BE2C (cell line): ENCODE results near the gene GCDH.
A peak's percentile ranks its signal among the peaks of the same experiment; 100 is the strongest.

Source experiments
- DNase-seq: peaks from one replicate; pipeline ENCODE4 v3.0.0-alpha.2; 2020
- H3K27me3 ChIP-seq: fragments of 250-450 bp; sonication (Bioruptor Pico); 2 replicates; pipeline ENCODE4 v1.5.1; 2020; ENCODE audit warnings: mild to moderate bottlenecking
- H3K36me3 ChIP-seq: fragments of 250-450 bp; sonication (Bioruptor Pico); 2 replicates; pipeline ENCODE4 v1.5.1; 2020; ENCODE audit warnings: mild to moderate bottlenecking
- H3K4me1 ChIP-seq: fragments of 250-450 bp; sonication (Bioruptor Pico); 2 replicates; pipeline ENCODE4 v1.5.1; 2020
- H3K4me3 ChIP-seq: 2 replicates; pipeline ENCODE4 v1.5.1; 2011; ENCODE audit warnings: low read depth, low read length
- H3K9me3 ChIP-seq: fragments of 250-450 bp; sonication (Bioruptor Pico); 2 replicates; pipeline ENCODE4 v1.5.1; 2020
- TF ChIP-seq, protein P1 (sequence below): IDR thresholded peaks from 2 replicates; pipeline ENCODE4 v1.5.1; 2012; ENCODE audit warnings: mild to moderate bottlenecking, low read depth, low read length

GCDH gene

DNA sequence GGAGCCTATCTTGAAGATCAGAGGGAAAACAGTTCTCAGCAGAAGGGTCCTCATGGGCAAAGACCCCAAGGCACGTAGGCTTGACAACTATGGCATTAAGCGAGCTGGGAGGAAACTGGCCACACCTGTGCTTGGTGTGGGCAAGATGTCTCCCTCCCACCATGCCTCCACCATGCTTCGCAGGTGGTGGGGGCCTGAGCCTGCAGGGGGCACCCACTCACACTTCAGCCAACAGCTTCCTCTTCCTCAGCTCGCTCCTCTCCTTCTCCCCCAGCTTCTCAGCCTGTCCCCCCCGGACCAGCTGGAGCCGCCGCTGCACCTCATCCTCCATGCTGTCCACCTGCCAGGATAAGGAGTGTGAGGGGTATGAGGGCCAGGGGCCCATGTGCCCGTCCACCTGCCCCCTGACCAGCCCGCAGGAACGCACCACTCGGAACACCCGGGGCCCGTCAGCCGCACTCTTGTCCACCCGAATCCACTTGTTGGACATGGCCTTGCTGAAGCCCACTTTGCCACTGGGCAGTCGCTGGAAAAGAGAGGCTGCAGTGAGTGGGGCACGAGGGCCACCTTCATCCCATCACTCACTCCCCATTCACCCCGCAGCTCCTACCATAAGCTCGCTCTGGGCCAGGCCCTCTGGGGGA is 39.2 kb downstream of the GCDH start:
- TF ChIP-seq, protein P1, sequence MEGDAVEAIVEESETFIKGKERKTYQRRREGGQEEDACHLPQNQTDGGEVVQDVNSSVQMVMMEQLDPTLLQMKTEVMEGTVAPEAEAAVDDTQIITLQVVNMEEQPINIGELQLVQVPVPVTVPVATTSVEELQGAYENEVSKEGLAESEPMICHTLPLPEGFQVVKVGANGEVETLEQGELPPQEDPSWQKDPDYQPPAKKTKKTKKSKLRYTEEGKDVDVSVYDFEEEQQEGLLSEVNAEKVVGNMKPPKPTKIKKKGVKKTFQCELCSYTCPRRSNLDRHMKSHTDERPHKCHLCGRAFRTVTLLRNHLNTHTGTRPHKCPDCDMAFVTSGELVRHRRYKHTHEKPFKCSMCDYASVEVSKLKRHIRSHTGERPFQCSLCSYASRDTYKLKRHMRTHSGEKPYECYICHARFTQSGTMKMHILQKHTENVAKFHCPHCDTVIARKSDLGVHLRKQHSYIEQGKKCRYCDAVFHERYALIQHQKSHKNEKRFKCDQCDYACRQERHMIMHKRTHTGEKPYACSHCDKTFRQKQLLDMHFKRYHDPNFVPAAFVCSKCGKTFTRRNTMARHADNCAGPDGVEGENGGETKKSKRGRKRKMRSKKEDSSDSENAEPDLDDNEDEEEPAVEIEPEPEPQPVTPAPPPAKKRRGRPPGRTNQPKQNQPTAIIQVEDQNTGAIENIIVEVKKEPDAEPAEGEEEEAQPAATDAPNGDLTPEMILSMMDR = no peak
- no peak overlapping the region for H3K4me3 ChIP-seq
- no peaks in the 10 kb centered on the region for H3K4me1 ChIP-seq
- peaks cover 58% of the 10 kb centered on the region for H3K36me3 ChIP-seq
- no peaks in the 10 kb centered on the region for H3K27me3 ChIP-seq
- no peak for DNase-seq
- H3K9me3 ChIP-seq = no peaks in the 10 kb centered on the region

DNA sequence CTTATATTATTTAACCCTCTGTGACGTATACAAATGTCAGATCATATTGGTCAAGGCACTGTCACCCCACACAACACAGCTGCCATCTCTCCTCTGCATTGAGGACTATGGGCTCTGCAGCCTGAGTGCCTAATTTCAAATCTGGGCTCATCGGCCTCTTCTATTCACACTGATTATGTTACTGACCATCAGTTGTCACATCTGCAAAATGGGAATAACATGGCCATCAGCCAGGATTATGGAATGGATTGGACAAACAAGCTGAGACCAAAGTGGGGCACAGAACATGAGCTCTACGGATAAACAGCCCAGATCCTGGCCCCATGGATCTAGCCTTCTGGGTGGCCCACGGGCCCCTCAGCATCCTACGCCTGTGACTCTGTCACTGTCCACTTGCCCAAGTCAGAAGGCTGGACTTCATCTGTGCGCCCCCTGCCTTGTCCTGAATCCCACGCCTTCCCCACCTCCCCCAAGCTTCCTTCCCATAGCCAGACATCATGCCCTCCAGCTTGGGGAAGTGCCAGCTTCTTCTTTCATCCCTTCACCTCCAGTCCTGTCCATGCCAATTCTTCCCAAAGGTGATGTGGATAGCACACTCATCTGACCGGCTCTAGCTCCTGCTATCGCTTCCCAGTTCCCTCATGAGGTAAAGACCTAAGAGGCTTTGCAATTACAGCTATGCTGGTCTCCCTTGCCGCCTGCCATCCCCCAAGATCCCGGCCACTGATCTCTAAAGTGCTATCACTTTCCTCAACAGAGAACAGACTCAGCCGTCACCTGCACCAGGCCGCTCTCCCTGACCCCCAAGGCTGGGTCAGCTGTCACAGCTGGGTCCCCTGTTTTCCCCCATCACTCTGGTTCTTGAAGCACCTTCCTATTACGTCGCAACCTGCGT is 41.7 kb downstream of the GCDH start:
- Histone ChIP-seq H3K4me1 (peaks cover 3% of the 10 kb centered on the region; the same call in 1 of the 2 replicates), H3K4me3 (peak overlapping the region; percentile 100), H3K27me3 (no peaks in the 10 kb centered on the region), H3K9me3 (no peaks in the 10 kb centered on the region), H3K36me3 (peaks cover 34% of the 10 kb centered on the region)
- TF ChIP-seq, protein P1 = no peak
- no peak for DNase-seq

DNA sequence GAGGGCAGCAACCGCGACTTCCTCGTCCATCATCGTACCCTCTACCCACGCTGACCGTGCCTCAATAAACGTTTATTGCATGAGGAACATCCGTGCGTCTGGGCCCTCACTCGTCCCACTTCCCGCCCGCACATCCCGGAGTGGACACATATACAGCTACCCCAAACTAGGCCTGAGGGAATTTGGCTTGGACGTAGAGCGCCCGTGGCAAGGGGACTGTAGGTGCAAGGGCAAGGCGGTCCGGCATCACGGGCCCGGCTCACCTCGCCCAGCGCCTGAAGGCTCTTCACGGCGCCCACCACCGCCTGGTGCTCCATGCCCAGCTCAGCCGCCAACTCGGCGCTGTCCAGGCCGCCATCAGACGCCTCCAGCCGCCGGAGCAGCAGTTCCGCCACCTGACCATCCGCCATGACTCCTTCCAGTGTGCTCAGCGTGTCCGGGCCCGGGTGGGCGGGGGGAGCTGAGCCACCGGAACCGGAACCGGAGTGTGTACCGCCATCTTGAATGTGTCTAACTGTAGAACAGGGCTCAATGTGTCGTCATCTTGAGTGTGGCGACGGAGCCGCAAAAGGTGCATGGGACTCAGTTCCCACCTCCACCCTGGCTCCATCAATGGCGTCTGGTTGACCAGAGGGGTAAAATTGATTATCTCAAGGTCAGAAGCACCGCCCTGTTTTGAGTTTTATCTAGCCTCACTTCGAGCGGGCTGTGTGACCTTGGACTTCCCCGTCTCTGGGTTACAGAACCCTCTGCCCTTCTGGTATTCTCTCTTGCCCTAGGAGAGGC is 42.5 kb downstream of the GCDH start, which contains the start of gene FARSA:
FARSA (minus strand) TSS at position 425 of the 786 bp plus-strand sequence; CDS start at position 410, 15 bp downstream.
- Histone ChIP-seq H3K4me1 (peaks cover 4% of the 10 kb centered on the region; the same call in 1 of the 2 replicates), H3K4me3 (peak within 1 kb of the TSS; percentile 100), H3K36me3 (peaks cover 26% of the 10 kb centered on the region), H3K9me3 (no peaks in the 10 kb centered on the region), H3K27me3 (no peaks in the 10 kb centered on the region)
- peak; percentile 95 for DNase-seq
- TF ChIP-seq, protein P1 = no peak

DNA sequence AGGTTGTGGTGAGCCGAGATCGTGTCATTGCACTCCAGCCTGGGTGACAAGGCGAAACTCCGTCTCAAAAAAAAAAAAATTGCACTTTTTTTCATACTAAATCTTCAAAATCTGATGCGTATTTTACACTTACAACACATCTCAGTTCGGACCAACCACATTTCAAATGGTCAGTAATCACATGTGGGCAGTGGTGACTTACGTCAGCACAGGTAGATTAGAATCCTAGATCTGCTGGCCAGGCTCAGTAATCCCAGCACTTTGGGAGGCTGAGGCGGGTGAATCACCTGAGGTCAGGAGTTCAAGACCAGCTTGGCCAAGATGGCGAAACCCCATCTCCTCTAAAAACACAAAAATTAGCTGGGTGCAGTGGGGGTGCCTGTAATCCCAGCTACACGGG is 44.1 kb downstream of the GCDH start:
- no peak for DNase-seq
- Histone ChIP-seq H3K4me1 (peaks cover 6% of the 10 kb centered on the region), H3K9me3 (no peaks in the 10 kb centered on the region), H3K4me3 (no peak overlapping the region), H3K27me3 (no peaks in the 10 kb centered on the region), H3K36me3 (peaks cover 27% of the 10 kb centered on the region)
- TF ChIP-seq, protein P1 = no peak

DNA sequence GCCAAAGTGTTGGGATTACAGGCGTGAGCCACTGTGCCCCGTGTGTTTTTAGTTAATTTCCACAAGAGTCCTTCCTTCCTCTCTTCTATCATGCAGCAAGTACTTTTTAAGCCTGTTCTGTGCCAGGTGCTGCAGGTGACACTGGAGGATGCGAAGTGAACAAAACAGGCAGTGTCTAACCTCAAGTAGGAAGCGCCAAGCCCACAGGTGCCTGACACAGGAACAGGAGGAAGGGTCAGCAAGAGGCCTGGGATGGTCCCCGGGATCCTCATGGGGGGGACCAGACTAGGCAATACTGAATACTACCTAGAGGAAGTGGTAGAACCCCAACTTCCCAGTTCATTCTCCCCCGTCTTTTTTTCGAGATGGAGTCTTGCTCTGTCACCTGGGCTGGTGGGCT is 45.6 kb downstream of the GCDH start:
- DNase-seq = no peak
- no peaks in the 10 kb centered on the region for H3K9me3 ChIP-seq
- peaks cover 32% of the 10 kb centered on the region for H3K36me3 ChIP-seq
- H3K27me3 ChIP-seq = no peaks in the 10 kb centered on the region
- H3K4me3 ChIP-seq = no peak overlapping the region
- H3K4me1 ChIP-seq = peaks cover 6% of the 10 kb centered on the region
- TF ChIP-seq, protein P1 = no peak
